Common myeloid progenitor, CD34-positive (primary cell): ENCODE measurements around the gene FERMT2.
A peak's percentile ranks its signal among the peaks of the same experiment; 100 is the strongest.

Source experiments
- CTCF ChIA-PET: fragments of 350-600 bp; sonication (Branson Sonifier 250); formaldehyde crosslinking; loops from one replicate; lab custom pipeline; 2021; ENCODE audit warnings: antibody characterized with exemption; lab: Charles Lee
- POLR2A ChIA-PET: fragments of 350-600 bp; sonication (Branson Sonifier 250); formaldehyde crosslinking; loops from one replicate; lab custom pipeline; 2021; ENCODE audit warnings: antibody characterized with exemption; lab: Charles Lee
- DNase-seq, 3 donors: peaks; one replicate each; pipeline versions ENCODE4 v3.0.0 to v3.0.0-alpha.2; 2013
- H3K27ac ChIP-seq, 2 experiments: 1 replicate in 1 of 2; 2 replicates in 1 of 2; pipeline ENCODE4 v1.7.0; 2013; ENCODE audit warnings: inconsistent platforms in 2 of 2, low read length in 2 of 2, mild to moderate bottlenecking in 2 of 2, low read depth in 1 of 2, moderate library complexity in 1 of 2; ENCODE audit not compliant: severe bottlenecking in 2 of 2, insufficient read depth in 1 of 2, poor library complexity in 1 of 2
- H3K27me3 ChIP-seq, 5 experiments: replicated peaks in 2 of 5; 1 replicate in 3 of 5; 2 replicates in 2 of 5; pipeline versions ENCODE4 v1.6.1 to v1.7.0; 2013; ENCODE audit warnings: low read length in 4 of 5, mild to moderate bottlenecking in 2 of 5, moderate library complexity in 2 of 5, inconsistent platforms in 1 of 5; ENCODE audit not compliant: insufficient read depth in 5 of 5, control insufficient read depth in 4 of 5
- H3K36me3 ChIP-seq, 4 experiments: 1 replicate in 2 of 4; 2 replicates in 2 of 4; pipeline versions ENCODE4 v1.6.1 to v1.7.0; 2013; ENCODE audit warnings: low read length in 3 of 4, control low read depth in 1 of 4, mild to moderate bottlenecking in 1 of 4; ENCODE audit not compliant: control insufficient read depth in 4 of 4, insufficient read depth in 4 of 4
- H3K4me1 ChIP-seq, 4 experiments: 1 replicate in 3 of 4; 2 replicates in 1 of 4; pipeline versions ENCODE4 v1.6.1 to v1.7.1; 2013; ENCODE audit warnings: low read length in 3 of 4, mild to moderate bottlenecking in 3 of 4, control low read depth in 1 of 4, inconsistent platforms in 1 of 4, moderate library complexity in 1 of 4; ENCODE audit not compliant: control insufficient read depth in 4 of 4, insufficient read depth in 4 of 4; ENCODE audit errors: control extremely low read depth in 1 of 4
- H3K4me3 ChIP-seq, 7 experiments: 1 replicate in 4 of 7; 2 replicates in 3 of 7; pipeline versions ENCODE4 v1.5.1 to v1.7.0; 2013; ENCODE audit warnings: mild to moderate bottlenecking in 7 of 7, low read length in 6 of 7, moderate library complexity in 6 of 7, inconsistent platforms in 2 of 7, low read depth in 2 of 7, control low read depth in 1 of 7; ENCODE audit not compliant: insufficient read depth in 4 of 7, control insufficient read depth in 1 of 7; ENCODE audit errors: extremely low read depth in 1 of 7
- H3K9me3 ChIP-seq, 5 experiments: 1 replicate in 4 of 5; 2 replicates in 1 of 5; pipeline versions ENCODE4 v1.6.1 to v1.7.1; 2013; ENCODE audit warnings: low read length in 4 of 5, mild to moderate bottlenecking in 2 of 5, inconsistent platforms in 1 of 5, low read depth in 1 of 5, moderate library complexity in 1 of 5; ENCODE audit not compliant: control insufficient read depth in 4 of 5, insufficient read depth in 2 of 5; ENCODE audit errors: control extremely low read depth in 1 of 5
- WGBS: methylation state at CpG from one replicate; pipeline ENCODE4 v1.1.5; 2013; ENCODE audit not compliant: insufficient coverage; 5-methylcytosine and 5-hydroxymethylcytosine counted together

The FERMT2 gene

DNA sequence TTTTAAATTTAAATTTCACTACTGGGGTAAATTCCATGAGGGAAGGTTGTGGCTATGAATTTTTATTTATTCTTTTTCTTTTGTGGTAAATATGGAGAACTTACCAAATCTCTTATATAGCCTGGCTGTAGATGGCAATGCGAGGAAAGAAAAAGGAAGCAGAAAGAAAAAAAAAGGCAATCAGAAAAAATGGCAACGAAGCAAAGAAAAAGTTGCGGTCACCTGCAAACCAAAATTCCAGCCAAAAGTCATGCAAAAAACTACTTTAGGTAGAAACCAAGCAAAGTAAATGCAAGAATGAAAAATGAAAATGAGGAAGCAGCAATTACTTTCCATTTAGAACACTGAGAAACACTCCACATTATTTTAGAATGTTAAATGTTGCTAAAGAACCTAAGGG is 89.9 kb downstream of the FERMT2 start:
- WGBS = no CpG with 5 or more reads among the region's 3 CpGs

DNA sequence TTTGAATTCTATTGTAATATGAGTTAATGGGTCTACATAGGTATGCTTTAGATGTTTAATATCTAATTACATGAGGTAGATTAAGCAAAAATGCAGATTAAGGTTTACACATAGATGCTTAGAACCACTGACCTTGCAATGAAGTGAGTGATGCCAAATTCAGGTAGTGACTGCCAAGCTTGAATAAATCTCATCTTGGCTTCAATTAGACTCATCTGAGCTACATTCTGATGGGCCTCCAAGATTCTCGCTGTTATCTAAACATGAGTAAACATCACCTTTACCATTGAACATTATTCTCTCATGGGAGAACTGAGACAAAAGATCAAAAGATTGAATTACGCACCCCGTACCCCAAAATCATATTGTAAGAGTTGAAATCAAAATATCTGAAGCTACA is 90.6 kb downstream of the FERMT2 start:
- Histone ChIP-seq H3K9me3 (no peaks in the 10 kb centered on the region), H3K27me3 (no peaks in the 10 kb centered on the region), H3K27ac (no peak overlapping the region), H3K36me3 (no peaks in the 10 kb centered on the region), H3K4me1 (no peaks in the 10 kb centered on the region), H3K4me3 (no peak overlapping the region)
- CTCF ChIA-PET = interaction anchor here (0.6 to 1.2 kb wide), 2 partner anchors 15 to 100 kb away, joined by 3 to 4 read pairs; no protein-coding TSS in a partner anchor
- DNase-seq = no peak
- 100% methylated on average over 1 of the region's 3 CpGs for WGBS
- POLR2A ChIA-PET = no interaction called here

More for the DNA sequence above, 89.9 kb downstream of the FERMT2 start:
- Histone ChIP-seq H3K4me1 (no peaks in the 10 kb centered on the region), H3K4me3 (no peak overlapping the region), H3K27ac (no peak overlapping the region), H3K36me3 (no peaks in the 10 kb centered on the region), H3K9me3 (no peaks in the 10 kb centered on the region), H3K27me3 (no peaks in the 10 kb centered on the region)
- ChIA-PET CTCF (interaction anchor here (0.6 kb wide), 1 partner anchor 15 kb away, joined by 3 read pairs; no protein-coding TSS in a partner anchor), POLR2A (no interaction called here)
- DNase-seq = peak in 2 of 3 donors; percentile 17 to 21

DNA sequence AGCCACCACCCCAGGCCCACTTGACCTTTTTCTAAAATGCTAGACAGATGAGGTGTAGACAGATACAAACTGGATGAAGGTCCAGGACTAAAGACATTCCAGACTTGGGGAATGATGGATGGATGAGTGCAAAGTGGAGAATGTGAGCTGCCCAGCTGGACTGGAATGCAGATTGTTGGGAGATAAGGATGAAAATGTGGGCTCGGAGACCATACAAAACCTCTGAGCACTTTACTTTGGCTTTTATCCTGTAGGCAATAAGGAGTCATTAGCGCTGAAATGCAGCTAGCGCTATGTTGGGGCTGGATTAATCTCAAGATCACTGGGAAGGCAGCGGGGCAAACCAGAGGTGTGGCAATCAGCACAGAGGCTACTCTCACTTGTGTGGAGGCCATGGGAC is 94.7 kb downstream of the FERMT2 start:
- no peaks in the 10 kb centered on the region for H3K27me3 ChIP-seq
- no peak overlapping the region for H3K27ac ChIP-seq
- CTCF ChIA-PET = no interaction called here
- H3K4me1 ChIP-seq = no peaks in the 10 kb centered on the region
- 95% methylated on average over 4 of the region's 4 CpGs for WGBS
- no peaks in the 10 kb centered on the region for H3K9me3 ChIP-seq
- no peaks in the 10 kb centered on the region for H3K36me3 ChIP-seq
- POLR2A ChIA-PET = no interaction called here
- no peak for DNase-seq
- H3K4me3 ChIP-seq = no peak overlapping the region

DNA sequence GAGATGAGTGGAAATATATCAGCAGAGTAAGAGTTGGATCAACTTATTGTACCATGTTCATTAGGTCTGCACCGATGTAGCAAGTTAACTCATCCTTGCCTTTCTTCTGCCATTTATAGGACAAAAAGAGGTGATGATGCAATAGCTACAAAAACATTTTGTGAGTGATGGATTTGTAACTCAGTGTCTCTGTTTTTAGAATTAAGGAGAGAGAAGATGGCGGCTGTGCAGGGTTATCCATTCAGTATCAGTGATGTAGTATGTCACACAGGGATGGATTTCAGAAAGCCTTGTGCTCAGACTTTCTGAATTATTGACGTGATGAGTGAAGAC is 97.4 kb downstream of the FERMT2 start:
- DNase-seq = no peak
- WGBS = 100% methylated on average over 2 of the region's 3 CpGs
- Histone ChIP-seq H3K27ac (no peak overlapping the region), H3K4me1 (no peaks in the 10 kb centered on the region), H3K27me3 (no peaks in the 10 kb centered on the region), H3K9me3 (no peaks in the 10 kb centered on the region), H3K4me3 (no peak overlapping the region), H3K36me3 (no peaks in the 10 kb centered on the region)
- ChIA-PET CTCF (no interaction called here), POLR2A (no interaction called here)

DNA sequence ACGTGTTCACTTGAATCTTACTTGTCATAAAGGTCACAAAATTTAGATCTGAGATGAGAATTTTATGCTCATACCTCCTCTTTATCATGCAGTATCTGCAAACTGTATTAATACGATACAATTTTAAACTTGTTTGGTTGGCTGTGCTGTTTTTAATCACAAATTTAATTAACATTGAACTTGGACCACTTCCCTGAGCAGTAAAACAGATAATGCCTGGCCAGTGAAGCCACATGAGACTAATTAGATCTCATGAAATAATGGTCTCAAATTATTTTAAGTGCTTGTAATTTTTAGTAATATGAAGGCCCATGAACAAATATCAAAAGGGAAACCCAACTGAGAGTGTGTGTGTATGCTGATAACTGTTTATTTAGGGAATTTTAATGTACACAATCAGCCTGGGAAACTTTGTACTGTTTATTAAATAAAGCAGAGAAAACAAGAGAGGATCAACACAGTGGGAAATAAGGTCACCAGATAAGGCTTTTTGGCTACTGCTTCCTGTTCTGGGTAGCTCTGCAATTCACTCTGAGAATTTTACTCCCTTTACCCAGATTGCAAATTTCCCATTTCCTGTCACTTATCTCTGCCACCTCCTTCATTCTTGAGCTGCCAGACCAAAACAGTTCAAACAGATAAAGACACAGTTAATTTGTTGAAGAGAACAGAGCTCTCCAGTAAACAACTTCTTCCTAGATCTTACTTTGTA is 97.9 kb downstream of the FERMT2 start:
- Histone ChIP-seq H3K27me3 (no peaks in the 10 kb centered on the region), H3K4me1 (no peaks in the 10 kb centered on the region), H3K4me3 (no peak overlapping the region), H3K27ac (no peak overlapping the region), H3K36me3 (no peaks in the 10 kb centered on the region), H3K9me3 (no peaks in the 10 kb centered on the region)
- ChIA-PET CTCF (no interaction called here), POLR2A (no interaction called here)
- DNase-seq = no peak
- WGBS = 100% methylated on average over 1 of the region's 2 CpGs

DNA sequence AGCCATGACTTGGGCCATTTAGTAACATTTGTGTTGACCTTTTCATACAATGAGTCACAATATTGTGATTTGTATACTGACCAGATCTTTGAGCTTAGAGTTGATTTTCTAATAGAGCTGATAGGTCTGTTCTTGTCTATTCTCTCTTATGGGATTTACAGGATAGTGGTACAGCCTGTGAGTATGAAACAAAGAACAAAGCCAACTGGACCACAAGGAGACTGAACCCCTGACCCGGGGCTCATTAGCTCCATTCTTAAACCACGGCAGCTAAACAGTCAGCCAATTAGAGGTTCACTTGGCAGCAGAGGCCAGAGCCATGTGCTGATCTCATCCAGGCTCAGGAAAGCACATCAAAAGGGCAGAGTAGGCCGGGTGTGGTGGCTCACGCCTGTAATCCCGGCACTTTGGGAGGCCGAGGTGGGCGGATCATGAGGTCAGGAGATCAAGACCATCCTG is 100.4 kb downstream of the FERMT2 start:
- ChIA-PET CTCF (no interaction called here), POLR2A (no interaction called here)
- DNase-seq = no peak
- no peaks in the 10 kb centered on the region for H3K9me3 ChIP-seq
- 90% methylated on average over 7 of the region's 7 CpGs for WGBS
- H3K4me3 ChIP-seq = no peak overlapping the region
- H3K27me3 ChIP-seq = no peaks in the 10 kb centered on the region
- H3K27ac ChIP-seq = no peak overlapping the region
- no peaks in the 10 kb centered on the region for H3K36me3 ChIP-seq
- no peaks in the 10 kb centered on the region for H3K4me1 ChIP-seq

DNA sequence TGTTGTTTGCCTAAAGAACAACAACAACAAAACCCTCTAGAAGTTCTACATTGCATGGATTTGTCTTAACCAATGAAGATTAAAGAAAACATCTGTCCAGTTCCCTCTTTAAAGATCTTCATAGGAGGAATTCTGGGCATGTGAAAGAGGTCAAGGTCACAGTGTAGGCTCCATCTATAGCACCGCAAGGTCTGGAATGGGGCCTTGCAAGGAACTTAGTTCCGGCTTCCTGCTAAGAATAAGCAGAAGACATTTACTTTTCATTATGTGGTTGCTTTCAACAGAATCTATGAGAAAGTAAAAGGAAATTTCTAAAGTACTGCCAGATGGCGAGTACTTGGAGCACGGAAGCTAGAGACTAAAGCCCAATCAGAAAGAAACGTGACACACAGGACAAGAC is 102.2 kb downstream of the FERMT2 start:
- no peak overlapping the region for H3K4me3 ChIP-seq
- no peak for DNase-seq
- WGBS = no CpG with 5 or more reads among the region's 5 CpGs
- POLR2A ChIA-PET = no interaction called here
- H3K36me3 ChIP-seq = no peaks in the 10 kb centered on the region
- no peaks in the 10 kb centered on the region for H3K9me3 ChIP-seq
- H3K4me1 ChIP-seq = no peaks in the 10 kb centered on the region
- no peak overlapping the region for H3K27ac ChIP-seq
- CTCF ChIA-PET = interaction anchor here (0.7 kb wide), 1 partner anchor 8 kb away, joined by 3 read pairs; no protein-coding TSS in a partner anchor
- no peaks in the 10 kb centered on the region for H3K27me3 ChIP-seq
